H9 (cell line): Measurements from ENCODE around the gene PRPH2. TPM values are rescaled to one million over a fixed set of nuclear protein-coding genes. Genes with fewer than 3 reads are reported as not detected.
"Not testable (repeated sequence)": the region's sequence is repeated elsewhere in the genome, so short reads cannot be mapped to it uniquely, and the experiment has no call there.

Experiments used
- DNase-seq: peaks from one replicate; pipeline ENCODE4 v3.0.0-alpha.2; 2017
- H2AFZ ChIP-seq: one replicate; pipeline ENCODE4 v1.6.1; 2013; ENCODE audit warnings: mild to moderate bottlenecking, low read length, control low read depth, moderate library complexity
- H2AK5ac ChIP-seq: 2 replicates; pipeline ENCODE4 v1.6.1; 2013; ENCODE audit warnings: low read length, control low read depth, mixed read lengths; ENCODE audit not compliant: insufficient read length
- H2BK120ac ChIP-seq: one replicate; pipeline ENCODE4 v1.6.1; 2013; ENCODE audit warnings: low read depth, mild to moderate bottlenecking, low read length, control low read depth, inconsistent platforms; ENCODE audit not compliant: poor library complexity, severe bottlenecking
- H2BK12ac ChIP-seq: 2 replicates; pipeline ENCODE4 v1.6.1; 2013; ENCODE audit warnings: low read length, control low read depth, mixed read lengths, low read depth; ENCODE audit not compliant: insufficient read length
- H2BK15ac ChIP-seq: 2 replicates; pipeline ENCODE4 v1.6.1; 2013; ENCODE audit warnings: low read depth, low read length, control low read depth
- H2BK20ac ChIP-seq: one replicate; pipeline ENCODE4 v1.6.1; 2013; ENCODE audit warnings: low read depth, mild to moderate bottlenecking, low read length, control low read depth, inconsistent platforms; ENCODE audit not compliant: poor library complexity, severe bottlenecking
- H2BK5ac ChIP-seq: 2 replicates; pipeline ENCODE4 v1.6.1; 2013; ENCODE audit warnings: low read length, control low read depth, mixed read lengths; ENCODE audit not compliant: insufficient read length
- H3K14ac ChIP-seq: 2 replicates; pipeline ENCODE4 v1.6.1; 2013; ENCODE audit warnings: low read length, control low read depth; ENCODE audit not compliant: insufficient read depth
- H3K18ac ChIP-seq: 2 replicates; pipeline ENCODE4 v1.6.1; 2013; ENCODE audit warnings: low read depth, mild to moderate bottlenecking, mixed read lengths, low read length, control low read depth; ENCODE audit not compliant: insufficient read length
- H3K23ac ChIP-seq: 2 replicates; pipeline ENCODE4 v1.6.1; 2013; ENCODE audit warnings: low read length, control low read depth, mixed read lengths, low read depth; ENCODE audit not compliant: insufficient read length
- H3K23me2 ChIP-seq: 2 replicates; pipeline ENCODE4 v1.6.1; 2013; ENCODE audit warnings: low read depth, mild to moderate bottlenecking, mixed read lengths, low read length, control low read depth; ENCODE audit not compliant: insufficient read length, poor library complexity, severe bottlenecking
- H3K27ac ChIP-seq: 2 replicates; pipeline ENCODE4 v1.5.1; 2013; ENCODE audit warnings: low read length, control low read depth, mixed read lengths, low read depth; ENCODE audit not compliant: insufficient read length
- H3K27me3 ChIP-seq: 2 replicates; pipeline ENCODE4 v1.6.1; 2013; ENCODE audit warnings: low read length, control low read depth, inconsistent platforms; ENCODE audit not compliant: insufficient read depth
- H3K4ac ChIP-seq: 2 replicates; pipeline ENCODE4 v1.6.1; 2013; ENCODE audit warnings: low read depth, mild to moderate bottlenecking, control low read depth, inconsistent platforms, low read length, moderate library complexity
- H3K4me1 ChIP-seq: 2 replicates; pipeline ENCODE4 v1.6.1; 2013; ENCODE audit warnings: low read length, control low read depth, inconsistent platforms; ENCODE audit not compliant: insufficient read depth
- H3K4me2 ChIP-seq: 2 replicates; pipeline ENCODE4 v1.6.1; 2013; ENCODE audit warnings: low read length, control low read depth, mixed read lengths; ENCODE audit not compliant: insufficient read length, insufficient read depth
- H3K56ac ChIP-seq: 2 replicates; pipeline ENCODE4 v1.6.1; 2013; ENCODE audit warnings: low read depth, mild to moderate bottlenecking, mixed read lengths, low read length, control low read depth; ENCODE audit not compliant: insufficient read length
- H3K79me1 ChIP-seq: 2 replicates; pipeline ENCODE4 v1.6.1; 2013; ENCODE audit warnings: low read depth, mild to moderate bottlenecking, moderate library complexity, low read length, control low read depth, inconsistent platforms; ENCODE audit not compliant: insufficient read depth, poor library complexity, severe bottlenecking
- H3K79me2 ChIP-seq: 2 replicates; pipeline ENCODE4 v1.6.1; 2013; ENCODE audit warnings: low read length, control low read depth, inconsistent platforms; ENCODE audit not compliant: insufficient read depth
- H3K9ac ChIP-seq: 2 replicates; pipeline ENCODE4 v1.6.1; 2013; ENCODE audit warnings: low read length, control low read depth, mixed read lengths; ENCODE audit not compliant: insufficient read length; ENCODE audit errors: extremely low read depth
- H3K9me3 ChIP-seq: one replicate; pipeline ENCODE4 v1.6.1; 2013; ENCODE audit warnings: low read depth, low read length, inconsistent platforms; ENCODE audit not compliant: control insufficient read depth
- H3T11ph ChIP-seq: one replicate; pipeline ENCODE4 v1.6.1; 2013; ENCODE audit warnings: mild to moderate bottlenecking, low read length, control low read depth, inconsistent platforms
- H4K20me1 ChIP-seq: one replicate; pipeline ENCODE4 v1.6.1; 2013; ENCODE audit not compliant: control insufficient read depth, insufficient read length, insufficient read depth
- H4K5ac ChIP-seq: 2 replicates; pipeline ENCODE4 v1.6.1; 2013; ENCODE audit warnings: low read depth, mild to moderate bottlenecking, mixed read lengths, low read length, control low read depth; ENCODE audit not compliant: insufficient read length
- H4K8ac ChIP-seq: replicated peaks from 2 replicates; pipeline ENCODE4 v1.6.1; 2013; ENCODE audit warnings: low read length, control low read depth, mixed read lengths, low read depth; ENCODE audit not compliant: insufficient read length
- H4K91ac ChIP-seq: 2 replicates; pipeline ENCODE4 v1.6.1; 2013; ENCODE audit warnings: low read depth, mild to moderate bottlenecking, moderate library complexity, mixed read lengths, low read length, control low read depth; ENCODE audit not compliant: insufficient read length
- H3K27ac Mint-ChIP-seq, 3 experiments: 2 replicates in 2 of 3; 3 replicates in 1 of 3; pipeline ENCODE4 v1.8.0; 2020 to 2021; ENCODE audit warnings: mixed read lengths in 3 of 3, mild to moderate bottlenecking in 1 of 3, moderate library complexity in 1 of 3
- H3K27me3 Mint-ChIP-seq: 2 replicates; pipeline ENCODE4 v1.8.0; 2021; ENCODE audit warnings: low read depth, mild to moderate bottlenecking, moderate library complexity, mixed read lengths
- H3K36me3 Mint-ChIP-seq, 3 experiments: 2 replicates in 2 of 3; 3 replicates in 1 of 3; pipeline ENCODE4 v1.8.0; 2020 to 2021; ENCODE audit warnings: low read depth in 3 of 3, mixed read lengths in 3 of 3; ENCODE audit not compliant: insufficient read depth in 1 of 3
- H3K4me1 Mint-ChIP-seq, 2 experiments: 2 replicates each; pipeline ENCODE4 v1.8.0; 2020; ENCODE audit warnings: mixed read lengths in 2 of 2
- H3K4me3 Mint-ChIP-seq, 2 experiments: 2 replicates in 1 of 2; 3 replicates in 1 of 2; pipeline ENCODE4 v1.8.0; 2020 to 2021; ENCODE audit warnings: mild to moderate bottlenecking in 2 of 2, mixed read lengths in 2 of 2, moderate library complexity in 1 of 2
- H3K9me3 Mint-ChIP-seq, 2 experiments: 2 replicates in 1 of 2; 3 replicates in 1 of 2; pipeline ENCODE4 v1.8.0; 2020; ENCODE audit warnings: mild to moderate bottlenecking in 2 of 2, mixed read lengths in 2 of 2, moderate library complexity in 1 of 2
- WGBS: extraction: QIAGEN DNeasy Blood & Tissue Kit; methylation state at CpG from one replicate; pipeline ENCODE4 v1.1.7; 2013; ENCODE audit warnings: missing lambda C conversion rate, low lambda C conversion rate, mixed read lengths; ENCODE audit not compliant: insufficient read length; ENCODE audit errors: extremely low coverage; 5-methylcytosine and 5-hydroxymethylcytosine counted together
- total RNA-seq: library from RNA; stranded (reverse); gene quantifications from 2 replicates; pipeline ENCODE4 v1.2.1, GENCODE V29; 2021
- TF ChIP-seq, protein P1 (sequence below): fragments of 200-600 bp; sonication (generic); conservative IDR thresholded peaks from 3 replicates; pipeline ENCODE4 v1.8.0; 2021; ENCODE audit warnings: antibody characterized with exemption, mild to moderate bottlenecking

The PRPH2 gene
- total RNA-seq, 1 experiment from 2014 or later, result 0.31 TPM

DNA sequence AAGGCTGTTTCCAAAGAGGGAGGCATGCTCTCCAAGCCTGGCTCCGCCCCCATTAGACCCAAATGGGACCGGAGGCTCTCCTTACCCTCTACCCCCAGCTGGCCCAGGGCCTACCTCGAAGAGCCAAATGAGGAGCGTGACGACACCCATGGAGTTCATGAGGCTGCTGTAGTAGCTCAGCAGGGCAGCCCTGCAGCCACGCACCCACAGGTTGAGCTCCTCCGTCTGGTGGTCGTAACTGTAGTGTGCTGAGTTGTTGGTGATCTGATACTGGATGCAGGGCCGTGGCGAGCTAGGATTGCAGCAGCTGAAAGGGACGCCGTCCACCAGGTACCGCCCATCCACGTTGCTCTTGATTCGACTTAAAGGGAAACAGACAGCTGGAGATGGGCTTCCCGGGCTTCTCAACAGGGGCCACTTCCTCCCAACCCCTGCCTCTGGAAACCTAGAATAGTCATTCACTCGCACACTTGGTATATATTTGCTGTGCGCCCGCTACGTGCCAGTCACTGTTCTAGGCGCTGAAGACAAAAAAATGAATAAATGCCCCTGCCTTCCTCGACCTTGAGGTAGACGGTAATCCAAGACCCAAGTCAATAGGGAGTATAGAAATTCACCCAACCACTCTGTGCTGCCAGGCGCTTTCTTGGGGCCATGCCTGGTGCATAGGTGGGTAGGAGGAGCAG lies 18.0 kb downstream of the PRPH2 start:
- H3K27me3 ChIP-seq, result no peaks in the 10 kb centered on the region
- no peaks in the 10 kb centered on the region for H4K20me1 ChIP-seq
- no peaks in the 10 kb centered on the region for H3K9me3 Mint-ChIP-seq
- H3K27ac ChIP-seq, result no peak overlapping the region
- no peaks in the 10 kb centered on the region for H3K79me1 ChIP-seq
- H3K14ac ChIP-seq, result 0 out of 2 replicates have a peak overlapping the region, but pooled peaks have one; percentile 5
- H3K27me3 Mint-ChIP-seq, result no peaks in the 10 kb centered on the region
- H3K9me3 ChIP-seq, result no peaks in the 10 kb centered on the region
- peak overlapping the region; percentile 9 for H3K18ac ChIP-seq
- peak overlapping the region in 1 of 2 experiments; percentile 42; a peak in 3 of 5 replicates for H3K4me3 Mint-ChIP-seq
- no peak overlapping the region for H4K5ac ChIP-seq
- H3K4ac ChIP-seq, result no peak overlapping the region
- TF ChIP-seq, protein P1, sequence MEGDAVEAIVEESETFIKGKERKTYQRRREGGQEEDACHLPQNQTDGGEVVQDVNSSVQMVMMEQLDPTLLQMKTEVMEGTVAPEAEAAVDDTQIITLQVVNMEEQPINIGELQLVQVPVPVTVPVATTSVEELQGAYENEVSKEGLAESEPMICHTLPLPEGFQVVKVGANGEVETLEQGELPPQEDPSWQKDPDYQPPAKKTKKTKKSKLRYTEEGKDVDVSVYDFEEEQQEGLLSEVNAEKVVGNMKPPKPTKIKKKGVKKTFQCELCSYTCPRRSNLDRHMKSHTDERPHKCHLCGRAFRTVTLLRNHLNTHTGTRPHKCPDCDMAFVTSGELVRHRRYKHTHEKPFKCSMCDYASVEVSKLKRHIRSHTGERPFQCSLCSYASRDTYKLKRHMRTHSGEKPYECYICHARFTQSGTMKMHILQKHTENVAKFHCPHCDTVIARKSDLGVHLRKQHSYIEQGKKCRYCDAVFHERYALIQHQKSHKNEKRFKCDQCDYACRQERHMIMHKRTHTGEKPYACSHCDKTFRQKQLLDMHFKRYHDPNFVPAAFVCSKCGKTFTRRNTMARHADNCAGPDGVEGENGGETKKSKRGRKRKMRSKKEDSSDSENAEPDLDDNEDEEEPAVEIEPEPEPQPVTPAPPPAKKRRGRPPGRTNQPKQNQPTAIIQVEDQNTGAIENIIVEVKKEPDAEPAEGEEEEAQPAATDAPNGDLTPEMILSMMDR, result no peak
- no peak overlapping the region for H3T11ph ChIP-seq
- no peaks in the 10 kb centered on the region; the same call in 1 of the 2 replicates for H3K4me1 ChIP-seq
- peak overlapping the region; percentile 21 to 88 (median 80); a peak in 5 of 7 replicates for H3K27ac Mint-ChIP-seq
- H3K23ac ChIP-seq, result no peak overlapping the region
- H3K36me3 Mint-ChIP-seq, result no peaks in the 10 kb centered on the region; a peak in 1 of 7 replicates
- no peak overlapping the region for H2AFZ ChIP-seq
- no peak overlapping the region for H2BK12ac ChIP-seq
- H3K9ac ChIP-seq, result no peak overlapping the region
- no peak overlapping the region for H2BK20ac ChIP-seq
- no peak overlapping the region for H3K56ac ChIP-seq
- H3K4me2 ChIP-seq, result peak overlapping the region; percentile 22
- H3K79me2 ChIP-seq, result no peaks in the 10 kb centered on the region
- H2AK5ac ChIP-seq, result no peak overlapping the region
- no peak overlapping the region for H2BK120ac ChIP-seq
- no CpG with 5 or more reads among the region's 24 CpGs for WGBS
- DNase-seq, result peak; percentile 71
- H4K91ac ChIP-seq, result no peak overlapping the region
- H2BK5ac ChIP-seq, result no peak overlapping the region
- H2BK15ac ChIP-seq, result no peak overlapping the region
- peaks cover 6 to 12% of the 10 kb centered on the region in 2 experiments; a peak in 3 of 4 replicates for H3K4me1 Mint-ChIP-seq
- no peaks in the 10 kb centered on the region for H3K23me2 ChIP-seq
- peak overlapping the region; percentile 60 for H4K8ac ChIP-seq

DNA sequence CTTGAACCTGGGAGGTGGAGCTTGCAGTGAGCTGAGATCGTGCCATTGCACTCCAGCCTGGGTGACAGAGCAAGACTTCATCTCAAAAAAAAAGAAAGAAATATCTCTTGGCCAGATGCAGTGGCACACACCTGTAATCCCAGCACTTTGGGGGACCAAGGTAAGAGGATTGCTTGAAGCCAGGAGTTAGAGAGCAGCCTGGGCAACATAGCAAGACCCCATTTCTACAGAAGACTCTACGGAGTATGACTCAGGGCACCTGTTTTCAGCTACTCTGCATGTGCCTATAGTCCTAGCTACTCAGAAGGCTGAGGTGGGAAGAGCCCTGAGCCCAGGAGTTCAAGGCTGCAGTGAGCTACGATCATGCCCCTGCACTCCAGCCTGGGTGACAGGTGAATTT lies 19.6 kb downstream of the PRPH2 start:
- H2BK12ac ChIP-seq, H3K9me3 ChIP-seq, H3K36me3 Mint-ChIP-seq, H3K4me1 ChIP-seq, H3K23ac ChIP-seq, H3K18ac ChIP-seq, H3K4ac ChIP-seq, H3K4me2 ChIP-seq, H4K91ac ChIP-seq, DNase-seq, H3K4me3 Mint-ChIP-seq, H2BK15ac ChIP-seq, H3K79me1 ChIP-seq, H3K14ac ChIP-seq, H3K27me3 Mint-ChIP-seq, H3T11ph ChIP-seq, H3K56ac ChIP-seq, H2BK5ac ChIP-seq, H2BK20ac ChIP-seq, H3K27ac Mint-ChIP-seq, H2BK120ac ChIP-seq, H2AFZ ChIP-seq, H3K79me2 ChIP-seq, H2AK5ac ChIP-seq, H3K27me3 ChIP-seq, H3K27ac ChIP-seq, H3K23me2 ChIP-seq, H4K20me1 ChIP-seq, H4K5ac ChIP-seq, H3K9ac ChIP-seq, H3K9me3 Mint-ChIP-seq, H4K8ac ChIP-seq: not testable (repeated sequence)
- H3K4me1 Mint-ChIP-seq, result peaks cover 6 to 12% of the 10 kb centered on the region in 2 experiments; a peak in 3 of 4 replicates
- no CpG with 5 or more reads among the region's 3 CpGs for WGBS
